ENCODE data around the gene CHCHD1.
"Not testable (repeated sequence)": the region's sequence is repeated elsewhere in the genome, so short reads cannot be mapped to it uniquely, and the experiment has no call there.

The CHCHD1 gene

DNA sequence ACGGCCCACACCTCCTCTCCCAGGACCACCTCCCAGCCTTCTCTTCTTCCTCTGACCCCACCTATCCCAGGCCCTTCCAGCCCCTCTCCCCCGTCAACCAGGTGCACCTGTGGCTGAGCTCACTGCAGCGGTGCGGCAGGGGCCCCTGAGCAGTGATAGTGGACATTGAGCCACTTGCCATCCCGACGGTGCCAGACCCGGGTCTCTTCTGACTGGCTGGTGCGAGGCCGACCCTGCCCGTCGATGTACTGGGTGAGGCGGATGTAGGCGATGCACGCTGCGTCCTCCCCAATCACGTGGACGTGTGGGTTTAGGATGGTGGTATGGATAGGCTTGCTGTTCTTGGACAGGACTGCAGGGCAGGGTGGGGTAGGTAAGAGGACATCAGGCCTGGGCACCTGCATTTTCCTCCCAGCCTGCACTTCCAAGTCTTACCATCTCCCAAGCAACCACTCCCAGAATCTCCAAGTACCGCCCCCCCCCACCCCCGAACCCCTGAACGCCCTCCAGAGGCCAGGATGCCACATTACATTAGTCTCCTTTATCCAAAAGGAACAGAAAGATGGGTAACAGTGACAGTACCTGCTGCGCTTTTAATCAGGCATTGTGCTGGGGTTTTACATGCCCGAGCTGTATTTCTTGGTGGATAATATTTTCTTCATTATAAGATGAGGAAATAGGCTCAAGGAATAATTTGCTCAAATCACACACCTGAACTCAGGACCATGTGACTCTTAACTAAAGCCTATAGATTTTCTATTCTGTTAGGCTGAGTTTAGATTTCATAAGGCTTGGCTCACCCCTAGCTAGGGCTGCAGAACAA lies 33.3 kb downstream of the CHCHD1 start:
- no peak for DNase-seq

DNA sequence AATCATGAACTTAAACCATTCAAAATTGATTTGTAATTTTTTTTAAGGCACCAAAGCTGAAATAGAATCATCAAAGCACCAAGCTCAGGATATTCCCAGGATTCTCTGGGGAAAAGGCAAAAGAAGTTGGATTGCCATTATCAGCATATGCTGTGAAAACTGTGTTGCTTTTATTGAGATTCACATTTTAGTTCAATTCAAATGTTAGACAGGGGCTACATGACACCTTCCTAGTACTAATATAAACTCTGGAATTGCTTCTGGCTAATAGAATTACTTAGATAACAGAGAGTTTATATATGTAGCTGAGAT lies 33.8 kb downstream of the CHCHD1 start:
- DNase-seq, result no peak

DNA sequence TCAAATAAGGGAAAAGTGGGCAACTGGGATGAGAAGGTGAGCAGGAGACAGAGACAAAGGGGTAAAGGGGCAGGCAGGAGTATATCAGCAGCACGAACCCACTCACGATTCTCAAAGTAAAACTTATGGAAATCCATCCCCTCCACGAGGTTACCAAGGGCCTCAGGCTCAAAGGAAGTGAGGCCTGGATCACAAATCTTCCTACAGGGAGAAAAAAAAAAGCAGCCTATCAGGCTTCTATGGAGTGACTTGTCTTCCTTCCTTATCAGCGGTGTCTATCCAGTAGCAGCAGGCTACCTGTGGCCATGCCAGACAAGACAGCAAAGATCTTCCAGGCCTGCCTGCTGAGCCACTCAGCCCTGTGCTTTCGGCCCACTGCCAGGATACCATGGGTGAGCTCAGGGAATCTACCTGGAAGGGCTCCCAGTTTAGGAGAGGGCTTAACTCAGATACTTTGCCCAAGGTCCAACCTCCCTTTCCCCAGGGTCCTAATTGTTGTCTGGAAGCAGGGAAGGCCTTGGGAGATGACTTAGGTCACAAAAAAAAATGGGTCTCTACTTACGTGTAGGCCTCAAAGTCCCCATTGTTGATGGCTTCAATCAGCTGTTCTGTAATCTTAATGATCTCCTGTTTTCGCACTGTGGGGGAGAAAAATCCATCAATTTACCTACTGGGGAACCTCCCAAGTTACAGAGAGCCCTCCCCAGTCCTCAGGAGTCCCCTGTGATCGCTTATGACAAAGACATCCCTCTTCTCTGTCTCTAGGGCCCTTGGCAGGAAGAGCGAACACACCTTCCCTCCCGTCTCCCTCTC lies 35.3 kb downstream of the CHCHD1 start:
- DNase-seq, result no peak

DNA sequence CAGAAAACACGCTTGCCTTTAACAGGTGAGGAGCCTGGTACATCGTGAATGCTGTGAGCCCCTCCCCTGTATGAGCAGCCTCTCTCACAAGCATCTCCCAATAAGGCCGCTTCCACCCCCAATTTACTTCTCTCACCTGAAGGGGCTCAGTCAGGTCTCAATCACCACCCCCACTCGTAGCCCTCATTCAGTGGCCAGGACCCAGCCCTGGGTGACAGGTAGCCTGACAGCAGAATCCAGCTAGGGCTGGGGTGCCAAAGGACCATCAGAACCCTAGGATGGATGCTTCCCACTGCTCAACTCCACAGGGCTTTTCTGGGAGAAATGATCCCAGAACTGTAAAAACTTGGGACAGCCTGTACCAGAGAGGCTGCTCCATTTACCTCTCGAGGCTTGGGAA lies 36.0 kb downstream of the CHCHD1 start:
- no peak for DNase-seq

GRCh38 chr10:73818402-73818801 lies 36.6 kb downstream of the CHCHD1 start:
- DNase-seq, result no peak

- DNase-seq, result no peak
Measured at GRCh38 chr10:73819081-73819480, 37.2 kb downstream of the CHCHD1 start.

- no peak for DNase-seq
Measured at GRCh38 chr10:73819513-73820093, 37.8 kb downstream of the CHCHD1 start.

DNA sequence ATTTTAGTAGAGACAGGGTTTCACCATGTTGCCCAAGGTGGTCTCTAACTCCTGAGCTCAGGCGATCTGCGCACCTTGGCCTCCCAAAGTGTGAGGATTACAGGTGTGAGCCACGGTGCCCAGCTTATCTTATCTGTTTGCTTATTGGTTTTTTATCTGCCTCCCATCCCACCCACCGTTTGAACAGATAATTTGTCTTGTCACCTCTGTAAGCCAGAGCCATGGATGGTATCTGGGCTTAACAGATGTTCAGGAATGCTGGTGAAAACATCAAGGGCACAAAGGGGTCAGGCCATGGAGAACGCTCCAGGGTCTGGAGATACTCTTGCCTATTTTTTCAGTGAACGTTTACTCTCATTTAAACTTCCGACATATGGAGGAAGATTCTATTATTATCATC lies 41.5 kb downstream of the CHCHD1 start:
- DNase-seq, result no peak

- no peak for DNase-seq
Measured at GRCh38 chr10:73824146-73824725, 42.4 kb downstream of the CHCHD1 start.

DNA sequence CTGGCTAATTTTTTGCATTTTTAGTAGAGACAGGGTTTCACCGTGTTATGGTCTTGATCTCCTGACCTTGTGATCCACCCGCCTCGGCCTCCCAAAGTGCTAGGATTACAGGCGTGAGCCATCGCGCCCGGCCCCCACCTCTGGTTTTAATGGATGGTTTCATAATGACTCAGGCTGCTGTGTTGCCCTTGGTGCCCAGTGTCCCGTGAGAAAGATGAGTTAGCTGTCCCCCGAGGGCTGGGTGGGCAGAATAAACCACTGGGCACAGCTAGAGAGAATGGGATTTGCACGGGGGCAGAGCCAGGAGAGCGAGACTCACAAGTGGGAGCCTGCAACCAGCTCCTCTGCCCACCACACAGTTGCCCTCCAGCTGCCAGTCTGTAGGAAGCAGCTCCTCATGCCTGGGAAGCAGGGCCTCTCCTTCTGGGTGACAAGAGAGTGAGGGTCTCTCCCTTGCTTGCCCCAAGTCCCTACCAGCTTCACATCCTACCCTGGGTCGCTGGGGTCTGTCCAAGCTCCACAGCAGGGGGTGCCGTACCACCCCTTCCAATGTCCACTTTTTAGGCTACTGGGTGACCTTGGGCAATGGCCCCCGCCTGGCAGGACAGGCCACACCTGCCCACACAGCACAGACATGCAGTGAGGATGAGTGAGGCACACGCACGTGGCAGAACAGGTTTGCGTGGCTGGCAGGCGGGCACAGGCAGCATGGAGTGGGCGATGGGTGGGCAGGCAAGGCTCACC lies 45.7 kb downstream of the CHCHD1 start:
- no peak for DNase-seq

DNA sequence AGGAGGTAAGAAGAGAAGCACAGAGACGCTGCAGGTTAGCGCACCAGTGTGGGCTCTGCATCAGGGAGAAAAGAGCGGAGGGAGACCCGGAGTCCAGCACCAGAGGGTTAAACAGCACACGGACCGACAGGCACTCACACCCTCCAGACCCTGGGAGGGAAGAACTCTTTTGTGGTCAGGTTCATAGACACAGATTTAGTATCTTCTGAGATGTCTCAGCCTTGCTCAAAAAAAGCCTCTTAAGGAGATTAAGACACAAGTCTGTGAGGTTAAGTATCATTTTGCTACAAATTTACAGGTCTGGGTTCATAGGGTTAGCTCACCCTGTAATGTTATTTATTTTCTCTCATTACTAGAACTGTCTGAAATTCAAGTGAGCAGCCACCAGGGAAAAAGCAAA lies 46.3 kb downstream of the CHCHD1 start:
- no peak for DNase-seq

DNA sequence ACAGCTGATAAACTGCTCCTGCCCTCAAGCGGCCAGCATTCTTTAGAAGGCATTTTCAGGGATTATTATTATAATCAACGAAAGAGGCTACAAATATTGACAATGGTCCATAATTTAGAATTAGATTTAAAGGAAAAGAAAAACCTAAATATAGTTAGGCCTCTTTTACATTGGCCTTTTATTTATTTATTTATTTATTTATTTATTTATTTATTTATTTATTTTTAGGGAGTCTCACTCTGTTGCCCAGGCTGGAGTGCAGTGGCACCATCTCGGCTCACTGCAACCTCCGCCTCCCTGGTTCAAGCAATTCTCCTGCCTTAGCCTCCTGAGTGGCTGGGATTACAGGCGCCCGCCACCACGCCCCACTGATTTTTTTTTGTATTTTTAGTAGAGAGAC lies 47.2 kb downstream of the CHCHD1 start:
- DNase-seq, result not testable (repeated sequence)

Data from stimulated activated CD8-positive, alpha-beta memory T cell treated with anti-CD3 and anti-CD28 coated beads, Interleukin-4, amount 100 ng/mL, for 48 hours (primary cell).